ENCODE data around the gene TMEM91. TPM values are rescaled to one million over a fixed set of nuclear protein-coding genes. Genes with fewer than 3 reads are reported as not detected.
"Not testable (repeated sequence)": the region's sequence is repeated elsewhere in the genome, so short reads cannot be mapped to it uniquely, and the experiment has no call there.

Gene TMEM91
- total and polyA plus RNA-seq, 2 of the 8 experiments (the other 6 are each of a cell fraction or from before 2014, with no cell fraction given) = 5.3 to 7.4 TPM

GRCh38 chr19:41408846-41409245 lies 32.5 kb downstream of the TMEM91 start:
- H2BK120ac ChIP-seq (replicated peaks; ENCODE audit: low read depth, low read length); H3K4me1 ChIP-seq (replicated peaks in 1 of 4; ENCODE audit: control insufficient read depth in 3 of 4, insufficient read depth in 4 of 4, low read length in 3 of 4); H3K4ac ChIP-seq (replicated peaks; ENCODE audit: insufficient read length, low read depth, low read length); H3K79me1 ChIP-seq (ENCODE audit: low read depth, low read length); H2AK5ac ChIP-seq (ENCODE audit: low read depth, low read length); H4K20me1 ChIP-seq (replicated peaks in 1 of 2; ENCODE audit: control insufficient read depth in 1 of 2, insufficient read depth in 2 of 2, low read length in 2 of 2); H2BK20ac ChIP-seq (ENCODE audit: low read length); H2BK15ac ChIP-seq (ENCODE audit: low read length); H3K9ac ChIP-seq (replicated peaks in 1 of 4; ENCODE audit: extremely low read depth in 1 of 4, low read depth in 3 of 4, low read length in 3 of 4); H3K4me2 ChIP-seq (ENCODE audit: insufficient read depth in 1 of 2, low read depth in 2 of 2, low read length in 2 of 2); H2BK5ac ChIP-seq (ENCODE audit: low read depth, low read length); H3K18ac ChIP-seq (ENCODE audit: extremely low read depth, low read length); H3K4me3 ChIP-seq (ENCODE audit: extremely low read depth in 1 of 4, insufficient read depth in 2 of 4, low read depth in 3 of 4, low read length in 4 of 4); H3K23me2 ChIP-seq (ENCODE audit: low read depth, low read length); H2AFZ ChIP-seq (ENCODE audit: low read length); FAIRE-seq; H4K91ac ChIP-seq (replicated peaks; ENCODE audit: insufficient read length, low read length); H3K23ac ChIP-seq (ENCODE audit: insufficient read length); DNase-seq (ENCODE audit: low read depth in 1 of 2, low spot score in 2 of 2); H3K27me3 ChIP-seq (replicated peaks in 1 of 4; ENCODE audit: control insufficient read depth in 3 of 4, extremely low read depth in 1 of 4, insufficient read depth in 3 of 4, low read length in 3 of 4); H4K5ac ChIP-seq (ENCODE audit: insufficient read length, low read depth, low read length); H3K56ac ChIP-seq (replicated peaks; ENCODE audit: insufficient read length, low read depth, low read length); H3K36me3 ChIP-seq (ENCODE audit: control insufficient read depth in 2 of 4, insufficient read depth in 4 of 4, low read length in 3 of 4); H4K8ac ChIP-seq (ENCODE audit: extremely low read depth, insufficient read depth, low read length); H3K27ac ChIP-seq (ENCODE audit: low read depth, low read length); H3K9me3 ChIP-seq (ENCODE audit: insufficient read depth in 2 of 2, low read depth in 1 of 2, low read length in 1 of 2); H2BK12ac ChIP-seq (ENCODE audit: low read depth, low read length); H3K14ac ChIP-seq (ENCODE audit: insufficient read length); H3K79me2 ChIP-seq (ENCODE audit: control insufficient read depth in 1 of 2, insufficient read depth in 2 of 2, low read length in 2 of 2): not testable (repeated sequence)
- ChIA-PET CTCF (ENCODE audit: partially characterized antibody) (interaction anchor here (0.8 to 4.9 kb wide), 8 partner anchors 10 to 161 kb away, joined by 3 to 34 read pairs (median 6); partner anchors contain the start of gene B3GNT8), POLR2A (ENCODE audit: partially characterized antibody) (interaction anchor here (1.0 to 2.7 kb wide), 7 partner anchors 9 to 56 kb away, joined by 3 to 13 read pairs (median 4); partner anchors contain the start of gene DMAC2)
- 100% methylated on average over 5 of the region's 5 CpGs; no CpG with 5 or more reads in 1 of the 2 experiments for WGBS, 2 experiments (ENCODE audit: extremely low coverage in 1 of 2, insufficient coverage in 1 of 2, insufficient read length in 1 of 2, insufficient replicate concordance in 2 of 2, low coverage in 1 of 2, low lambda C conversion rate in 2 of 2, missing lambda C conversion rate in 1 of 2)

All from H1 (cell line).